Measurements from ENCODE around the gene USF3.
A peak's percentile ranks its signal among the peaks of the same experiment; 100 is the strongest.
"Not testable (repeated sequence)": the region's sequence is repeated elsewhere in the genome, so short reads cannot be mapped to it uniquely, and the experiment has no call there.

Gene USF3

GRCh38 chr3:113654310-113654709, 42.1 kb downstream of the USF3 start:
- Mint-ChIP-seq H3K27ac (no peak overlapping the region), H3K4me3 (no peak overlapping the region), H3K4me1 (ENCODE audit: low read depth) (no peaks in the 10 kb centered on the region), H3K36me3 (ENCODE audit: low read depth) (peaks cover 21% of the 10 kb centered on the region), H3K9me3 (no peaks in the 10 kb centered on the region), H3K27me3 (ENCODE audit: low read depth) (no peaks in the 10 kb centered on the region)
- no peak for DNase-seq (ENCODE audit: low spot score)

GRCh38 chr3:113649174-113649845, 47.1 kb downstream of the USF3 start:
- H3K27me3 Mint-ChIP-seq (ENCODE audit: low read depth) = no peaks in the 10 kb centered on the region
- peaks cover 14% of the 10 kb centered on the region for H3K36me3 Mint-ChIP-seq (ENCODE audit: low read depth)
- peaks cover 31% of the 10 kb centered on the region for H3K9me3 Mint-ChIP-seq
- H3K4me3 Mint-ChIP-seq = no peak overlapping the region
- H3K4me1 Mint-ChIP-seq (ENCODE audit: low read depth) = no peaks in the 10 kb centered on the region
- no peak overlapping the region for H3K27ac Mint-ChIP-seq
- no peak for DNase-seq (ENCODE audit: low spot score)

DNA sequence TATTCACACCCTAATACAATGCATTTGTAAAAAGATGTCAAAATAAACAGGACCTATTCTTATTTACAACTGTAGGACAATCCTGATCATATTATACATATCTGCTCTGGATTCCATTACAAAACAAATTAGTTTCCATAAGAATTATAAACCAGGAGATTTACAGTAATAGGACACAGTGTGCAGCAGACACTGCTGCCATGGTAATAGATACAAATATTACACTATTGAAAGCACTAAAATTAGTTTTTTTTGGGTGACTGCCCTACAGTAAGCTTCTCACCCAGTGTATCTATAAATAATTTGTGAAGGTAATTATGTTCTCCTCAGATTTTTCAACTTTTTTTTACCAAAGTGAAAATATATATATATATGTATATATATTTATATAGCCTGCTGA, 47.9 kb downstream of the USF3 start:
- Mint-ChIP-seq H3K27me3 (ENCODE audit: low read depth) (no peaks in the 10 kb centered on the region), H3K27ac (no peak overlapping the region), H3K4me1 (ENCODE audit: low read depth) (no peaks in the 10 kb centered on the region), H3K36me3 (ENCODE audit: low read depth) (peaks cover 17% of the 10 kb centered on the region), H3K9me3 (peaks cover 38% of the 10 kb centered on the region), H3K4me3 (no peak overlapping the region)
- DNase-seq (ENCODE audit: low spot score) = no peak

- DNase-seq (ENCODE audit: low spot score) = no peak
- Mint-ChIP-seq H3K4me1 (ENCODE audit: low read depth) (peaks cover 3% of the 10 kb centered on the region), H3K27me3 (ENCODE audit: low read depth) (no peaks in the 10 kb centered on the region), H3K36me3 (ENCODE audit: low read depth) (peaks cover 11% of the 10 kb centered on the region), H3K9me3 (peaks cover 44% of the 10 kb centered on the region), H3K4me3 (no peak overlapping the region), H3K27ac (no peak overlapping the region)
Observed at GRCh38 chr3:113643583-113643982, 52.9 kb downstream of the USF3 start.

- Mint-ChIP-seq H3K27ac (no peak overlapping the region), H3K4me1 (ENCODE audit: low read depth) (peaks cover 3% of the 10 kb centered on the region), H3K27me3 (ENCODE audit: low read depth) (no peaks in the 10 kb centered on the region), H3K4me3 (no peak overlapping the region), H3K9me3 (peaks cover 9% of the 10 kb centered on the region), H3K36me3 (ENCODE audit: low read depth) (peaks cover 1% of the 10 kb centered on the region)
- no peak for DNase-seq (ENCODE audit: low spot score)
Observed at GRCh38 chr3:113638910-113639309, 57.5 kb downstream of the USF3 start.

- no peaks in the 10 kb centered on the region for H3K27me3 Mint-ChIP-seq (ENCODE audit: low read depth)
Observed at GRCh38 chr3:113637756-113638155, 58.7 kb downstream of the USF3 start.

DNA sequence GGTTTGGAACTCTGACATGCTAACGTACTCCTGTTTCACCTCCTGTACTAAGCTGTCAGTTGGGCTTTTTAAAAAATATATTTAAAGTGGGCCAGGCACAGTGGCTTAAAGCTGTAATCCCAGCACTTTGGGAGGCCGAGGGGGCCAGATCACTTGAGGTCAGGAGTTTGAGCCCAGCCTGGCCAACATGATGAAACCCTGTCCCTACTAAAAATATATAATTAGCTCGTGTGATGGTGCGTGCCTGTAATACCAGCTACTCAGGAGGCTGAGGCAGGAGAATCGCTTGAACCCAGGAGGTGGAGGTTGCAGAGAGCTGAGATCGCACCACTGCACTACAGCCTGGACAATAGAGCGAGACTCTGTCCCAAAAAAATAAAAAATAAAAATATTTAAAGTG, 60.4 kb downstream of the USF3 start:
- not testable (repeated sequence) for DNase-seq (ENCODE audit: low spot score); H3K27ac Mint-ChIP-seq; H3K4me3 Mint-ChIP-seq; H3K27me3 Mint-ChIP-seq (ENCODE audit: low read depth); H3K4me1 Mint-ChIP-seq (ENCODE audit: low read depth); H3K36me3 Mint-ChIP-seq (ENCODE audit: low read depth); H3K9me3 Mint-ChIP-seq

More at GRCh38 chr3:113637756-113638155, 58.7 kb downstream of the USF3 start:
- H3K4me3 Mint-ChIP-seq = no peak overlapping the region
- DNase-seq (ENCODE audit: low spot score) = no peak
- no peaks in the 10 kb centered on the region for H3K9me3 Mint-ChIP-seq
- H3K36me3 Mint-ChIP-seq (ENCODE audit: low read depth) = no peaks in the 10 kb centered on the region
- peaks cover 3% of the 10 kb centered on the region for H3K4me1 Mint-ChIP-seq (ENCODE audit: low read depth)
- H3K27ac Mint-ChIP-seq = no peak overlapping the region

DNA sequence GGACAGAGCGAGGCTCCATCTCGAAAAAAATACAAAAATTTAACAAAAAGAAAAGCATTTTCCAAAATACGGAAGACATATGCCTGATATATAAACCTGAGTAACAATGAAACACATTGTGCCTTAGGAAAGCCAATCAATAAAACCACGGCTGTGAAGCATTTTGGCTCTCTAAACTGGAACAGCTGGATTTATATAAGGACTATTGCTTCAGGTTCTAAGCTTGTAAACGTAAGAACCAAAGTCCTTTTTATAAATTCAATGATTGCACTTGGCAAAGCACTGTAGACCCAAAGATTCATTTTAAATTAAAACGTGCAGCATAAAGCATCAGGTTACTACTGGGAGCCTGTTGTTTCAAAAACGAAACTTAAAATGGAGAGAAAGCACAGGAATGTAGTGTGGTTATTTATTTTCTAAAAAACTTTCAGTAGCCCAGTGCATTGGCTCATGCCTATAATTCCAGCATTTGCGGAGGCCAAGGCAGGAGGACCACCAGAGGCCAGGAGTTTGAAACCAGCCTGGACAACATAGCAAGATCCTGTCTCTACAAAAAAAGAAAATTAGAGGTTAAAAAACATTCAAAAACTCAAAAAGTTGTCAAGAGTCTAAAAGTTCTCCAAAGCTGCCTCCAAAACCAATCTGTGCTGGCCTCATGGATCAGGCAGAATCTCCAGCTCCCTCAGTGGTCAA, 61.5 kb downstream of the USF3 start:
- no peaks in the 10 kb centered on the region for H3K4me1 Mint-ChIP-seq (ENCODE audit: low read depth)
- no peaks in the 10 kb centered on the region for H3K9me3 Mint-ChIP-seq
- no peak overlapping the region for H3K27ac Mint-ChIP-seq
- no peak for DNase-seq (ENCODE audit: low spot score)
- H3K4me3 Mint-ChIP-seq = no peak overlapping the region
- H3K27me3 Mint-ChIP-seq (ENCODE audit: low read depth) = no peaks in the 10 kb centered on the region
- peaks cover 3% of the 10 kb centered on the region for H3K36me3 Mint-ChIP-seq (ENCODE audit: low read depth)

DNA sequence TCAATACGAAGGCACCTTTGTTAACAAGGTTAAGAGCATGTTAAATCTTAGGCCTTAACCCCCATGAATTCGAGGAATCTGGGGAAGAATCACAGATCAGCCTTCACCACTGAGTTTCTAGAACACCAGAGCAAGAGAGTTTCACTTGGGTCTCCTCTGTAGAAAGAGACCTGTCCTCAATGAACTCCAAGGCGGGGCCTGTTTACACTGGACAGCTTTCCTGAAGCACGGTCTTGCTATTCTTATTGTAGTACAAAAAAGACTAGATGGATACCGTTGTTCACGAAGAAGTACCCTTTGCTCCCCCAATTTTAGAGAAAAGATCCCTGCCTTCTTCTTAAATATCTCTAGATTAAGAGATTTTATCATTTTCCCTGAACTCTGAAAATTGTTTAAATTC, 64.9 kb downstream of the USF3 start:
- H3K27me3 Mint-ChIP-seq (ENCODE audit: low read depth) = no peaks in the 10 kb centered on the region
- no peaks in the 10 kb centered on the region for H3K9me3 Mint-ChIP-seq
- H3K27ac Mint-ChIP-seq = no peak overlapping the region
- H3K4me1 Mint-ChIP-seq (ENCODE audit: low read depth) = no peaks in the 10 kb centered on the region
- H3K36me3 Mint-ChIP-seq (ENCODE audit: low read depth) = peaks cover 7% of the 10 kb centered on the region
- no peak overlapping the region for H3K4me3 Mint-ChIP-seq
- no peak for DNase-seq (ENCODE audit: low spot score)

GRCh38 chr3:113630956-113631542, 65.4 kb downstream of the USF3 start:
- Mint-ChIP-seq H3K4me1 (ENCODE audit: low read depth) (peaks cover 1% of the 10 kb centered on the region), H3K4me3 (no peak overlapping the region), H3K36me3 (ENCODE audit: low read depth) (peaks cover 10% of the 10 kb centered on the region)

GRCh38 chr3:113629584-113630421, 66.6 kb downstream of the USF3 start:
- no peak for DNase-seq (ENCODE audit: low spot score)
- H3K4me1 Mint-ChIP-seq (ENCODE audit: low read depth) = peaks cover 7% of the 10 kb centered on the region

More at GRCh38 chr3:113630956-113631542, 65.4 kb downstream of the USF3 start:
- no peak for DNase-seq (ENCODE audit: low spot score)
- peak overlapping the region; percentile 38 for H3K27ac Mint-ChIP-seq
- H3K9me3 Mint-ChIP-seq = no peaks in the 10 kb centered on the region
- no peaks in the 10 kb centered on the region for H3K27me3 Mint-ChIP-seq (ENCODE audit: low read depth)

DNA sequence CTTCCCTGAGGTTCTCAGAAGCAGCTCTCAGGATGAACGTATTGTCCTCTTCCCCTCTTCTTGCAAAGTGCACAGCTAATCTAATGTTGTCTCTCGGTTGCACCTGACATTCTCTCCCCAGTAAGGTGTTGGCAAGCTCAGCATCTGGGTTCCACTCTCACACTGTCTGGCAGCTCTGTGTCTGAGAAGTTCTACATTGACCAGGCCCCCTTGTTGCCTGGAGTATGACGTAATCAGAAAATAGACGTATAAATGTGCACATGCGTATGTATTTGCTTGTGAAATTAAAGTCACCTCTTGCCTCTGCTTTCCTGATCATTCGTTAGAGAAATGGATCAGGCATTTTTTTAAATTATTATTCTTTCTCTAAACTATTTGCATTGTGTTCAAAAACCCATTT, 67.7 kb downstream of the USF3 start:
- Mint-ChIP-seq H3K4me3 (no peak overlapping the region), H3K27ac (no peak overlapping the region), H3K4me1 (ENCODE audit: low read depth) (peaks cover 7% of the 10 kb centered on the region), H3K9me3 (no peaks in the 10 kb centered on the region), H3K36me3 (ENCODE audit: low read depth) (peaks cover 22% of the 10 kb centered on the region), H3K27me3 (ENCODE audit: low read depth) (no peaks in the 10 kb centered on the region)
- no peak for DNase-seq (ENCODE audit: low spot score)

More at GRCh38 chr3:113629584-113630421, 66.6 kb downstream of the USF3 start:
- Mint-ChIP-seq H3K27ac (no peak overlapping the region), H3K36me3 (ENCODE audit: low read depth) (peaks cover 16% of the 10 kb centered on the region), H3K9me3 (no peaks in the 10 kb centered on the region), H3K27me3 (ENCODE audit: low read depth) (no peaks in the 10 kb centered on the region), H3K4me3 (no peak overlapping the region)

DNA sequence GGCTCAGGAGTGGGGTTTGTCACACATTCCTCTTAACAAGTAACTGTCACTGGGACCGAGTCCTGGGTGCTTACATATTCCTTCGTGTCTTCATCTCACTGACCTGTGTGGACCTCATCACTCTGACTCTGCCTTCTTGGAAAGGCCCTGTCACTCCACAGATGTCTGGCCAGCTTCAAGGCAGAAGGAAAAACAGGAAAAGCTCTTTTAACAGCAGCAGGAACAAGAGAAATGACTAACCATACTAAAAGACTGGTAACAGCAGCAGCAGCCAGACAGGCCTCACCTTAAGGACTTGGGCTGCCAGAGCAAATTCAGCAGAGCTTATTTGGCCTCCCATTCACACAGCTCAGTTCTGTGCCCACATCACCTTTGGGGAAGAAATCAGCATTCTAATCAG, 68.1 kb downstream of the USF3 start:
- no peak overlapping the region for H3K4me3 Mint-ChIP-seq
- no peaks in the 10 kb centered on the region for H3K9me3 Mint-ChIP-seq
- no peak overlapping the region for H3K27ac Mint-ChIP-seq
- peaks cover 7% of the 10 kb centered on the region for H3K4me1 Mint-ChIP-seq (ENCODE audit: low read depth)
- H3K36me3 Mint-ChIP-seq (ENCODE audit: low read depth) = peaks cover 25% of the 10 kb centered on the region
- no peak for DNase-seq (ENCODE audit: low spot score)
- no peaks in the 10 kb centered on the region for H3K27me3 Mint-ChIP-seq (ENCODE audit: low read depth)
